GM12801 (cell line): ENCODE data around the gene PDE6A.

ENCODE experiments used
- CTCF ChIP-seq: IDR thresholded peaks from one replicate; pipeline ENCODE4 v1.5.1; 2011; ENCODE audit warnings: control low read depth; ENCODE audit not compliant: insufficient read length; ENCODE audit errors: extremely low read depth

The PDE6A gene

GRCh38 chr5:149898811-149899210 is 45.8 kb downstream of the PDE6A start:
- TF ChIP-seq CTCF = no peak

GRCh38 chr5:149895416-149896345 is 48.9 kb downstream of the PDE6A start:
- no peak for TF ChIP-seq CTCF

- no peak for TF ChIP-seq CTCF
Observed at GRCh38 chr5:149894237-149894636, 50.4 kb downstream of the PDE6A start.

- no peak for TF ChIP-seq CTCF
Observed at GRCh38 chr5:149893403-149893931, 51.1 kb downstream of the PDE6A start.

- TF ChIP-seq CTCF = no peak
Observed at GRCh38 chr5:149892594-149892993, 52.0 kb downstream of the PDE6A start.

GRCh38 chr5:149888280-149888679 is 56.3 kb downstream of the PDE6A start:
- TF ChIP-seq CTCF = no peak

GRCh38 chr5:149887622-149888183 is 56.9 kb downstream of the PDE6A start:
- no peak for TF ChIP-seq CTCF
